Measurements from ENCODE around the gene KRTAP2-3.

Gene KRTAP2-3

DNA sequence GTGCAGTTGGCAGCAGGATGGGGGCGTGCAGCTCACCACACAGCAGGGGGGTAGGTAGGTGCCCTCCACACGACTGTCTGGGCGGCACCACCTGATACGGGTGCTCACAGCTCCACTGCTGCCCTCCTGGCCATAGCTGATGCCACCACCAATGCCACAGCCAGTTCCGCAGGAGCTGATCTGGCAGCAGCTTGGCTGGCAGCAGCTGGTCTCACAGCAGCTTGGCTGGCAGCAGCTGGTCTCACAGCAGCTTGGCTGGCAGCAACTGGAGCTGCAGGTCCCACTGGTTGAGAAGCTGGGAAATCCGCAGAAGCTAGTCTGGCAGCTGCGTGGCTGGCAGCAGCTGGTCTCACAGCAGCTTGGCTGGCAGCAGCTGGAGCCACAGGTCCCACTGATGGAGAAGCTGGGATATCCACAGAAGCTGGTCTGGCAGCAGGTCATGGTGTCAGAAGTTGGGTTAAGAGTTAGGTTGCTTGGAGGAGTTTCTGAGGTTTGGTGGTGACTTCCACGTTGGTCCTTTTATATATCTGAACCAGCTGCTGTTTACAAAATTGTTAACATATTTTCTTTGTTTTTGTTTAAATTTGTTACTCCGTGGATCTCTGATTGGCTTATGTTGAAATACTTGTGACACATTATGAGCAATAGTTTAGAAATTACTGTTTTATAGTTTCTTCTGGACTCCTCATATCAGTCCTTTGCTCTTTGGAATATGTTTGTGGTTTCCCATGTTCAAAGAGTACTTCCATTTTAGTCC, 33.0 kb downstream of the KRTAP2-3 start, which contains the start of gene KRTAP1-5:
Gene KRTAP1-5 (minus strand): TSS at position 494 of the 757 bp plus-strand sequence. CDS start 53 bp downstream, at position 441.
- no peak for DNase-seq

DNA sequence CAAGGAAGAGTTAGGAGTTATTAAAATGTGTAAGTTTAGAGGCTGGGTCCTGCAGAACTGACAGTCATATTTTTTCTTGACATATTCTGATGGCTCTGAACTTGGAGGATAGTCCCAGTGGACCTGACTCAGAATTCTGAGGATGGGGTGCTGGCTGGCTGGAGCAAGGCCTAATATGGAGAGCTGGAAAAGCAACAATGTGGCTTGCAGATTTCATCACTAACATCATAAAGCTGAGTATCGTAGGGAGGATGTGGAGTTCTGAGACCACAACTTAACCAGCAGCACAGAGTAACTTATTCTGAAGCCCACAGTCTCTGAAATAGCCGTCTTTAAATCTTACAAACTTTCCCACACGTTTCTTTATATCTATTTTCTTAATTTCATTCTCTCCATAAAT, 35.2 kb downstream of the KRTAP2-3 start:
- no peak for DNase-seq

DNA sequence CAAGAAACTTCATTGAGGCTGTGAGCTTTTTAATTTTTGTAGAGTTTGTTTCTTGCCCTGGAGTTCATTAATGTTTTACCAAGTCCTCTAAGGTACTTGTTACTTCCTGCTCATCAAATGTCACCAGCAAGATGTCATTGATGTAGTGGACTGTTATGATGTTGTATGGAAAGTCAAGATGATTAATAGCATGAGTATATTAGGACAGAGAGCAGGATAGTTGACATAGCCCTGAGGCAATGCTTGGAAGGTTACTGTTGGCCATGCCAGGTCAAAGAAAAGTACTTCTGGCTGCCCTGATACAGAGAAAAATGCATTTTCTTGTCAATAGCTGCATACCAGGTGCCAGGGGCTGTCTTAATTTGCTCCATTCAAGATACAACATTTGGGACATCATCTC, 39.6 kb downstream of the KRTAP2-3 start:
- no peak for DNase-seq

DNA sequence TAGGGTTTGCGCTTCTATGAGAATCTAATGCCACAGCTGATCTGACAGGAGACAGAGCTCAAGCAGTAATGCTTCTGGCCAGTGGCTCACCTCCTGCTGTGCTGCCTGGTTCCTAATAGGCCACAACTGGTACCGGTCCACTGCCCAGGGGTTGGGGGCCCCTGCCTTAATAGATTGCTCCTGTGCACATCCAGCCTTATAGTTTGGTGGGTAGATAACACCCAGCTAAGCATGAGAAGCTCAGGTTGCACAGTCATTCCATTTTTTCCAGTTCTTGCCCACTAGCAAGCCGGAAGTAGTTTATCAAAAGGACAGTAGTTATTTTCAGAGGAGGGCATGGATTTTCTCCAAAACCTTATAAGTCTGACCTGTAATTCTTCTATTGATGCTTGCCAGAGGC, 40.5 kb downstream of the KRTAP2-3 start:
- no peak for DNase-seq

DNA sequence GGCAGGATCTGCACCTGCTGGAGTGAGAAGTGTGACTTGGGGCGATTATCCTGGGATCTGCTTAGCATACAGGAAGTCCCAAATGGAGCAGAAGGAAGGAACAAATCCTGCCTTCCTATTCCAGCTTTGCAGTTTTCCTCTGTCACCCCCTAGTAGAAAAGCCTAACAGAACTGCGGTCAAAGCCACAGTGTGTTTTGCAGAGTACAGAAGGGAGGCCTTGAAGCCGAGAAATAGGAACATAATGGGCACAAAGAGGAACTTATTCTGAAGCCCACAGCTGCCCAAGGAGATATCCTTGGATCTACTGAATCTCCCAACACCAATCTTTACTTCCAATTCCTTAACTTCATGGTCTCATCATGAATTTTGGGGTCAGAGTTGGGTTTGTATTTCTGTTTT, 41.4 kb downstream of the KRTAP2-3 start:
- no peak for DNase-seq

DNA sequence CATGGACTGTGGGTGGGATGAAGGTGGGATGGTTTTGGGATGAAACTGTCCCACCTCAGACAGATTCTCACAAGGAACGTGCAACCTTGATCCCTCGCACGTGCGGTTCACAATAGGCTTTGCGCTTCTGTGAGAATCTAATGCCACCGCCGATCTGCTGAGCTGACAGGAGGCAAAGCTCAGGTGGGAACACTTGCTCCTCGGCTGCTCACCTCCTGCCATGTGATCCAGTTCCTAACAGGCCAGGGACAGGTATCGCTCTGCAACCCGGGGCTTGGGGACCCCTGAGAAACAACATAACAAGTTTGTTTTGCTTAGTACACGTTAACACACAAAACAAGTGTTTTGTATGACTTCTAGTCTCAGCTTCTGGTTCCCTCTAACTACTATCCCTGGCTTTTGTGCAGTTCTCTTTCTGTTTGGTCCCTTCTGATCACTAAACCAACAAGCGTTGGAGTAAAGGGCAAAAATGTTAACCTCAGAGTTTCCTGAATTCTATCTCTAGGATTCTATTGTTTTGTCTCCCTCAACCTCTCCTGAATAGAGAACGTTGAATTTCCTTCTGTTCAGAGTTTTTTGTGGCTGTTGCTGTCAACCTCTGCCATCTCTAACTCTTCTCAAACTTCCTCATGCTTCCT, 43.2 kb downstream of the KRTAP2-3 start:
- no peak for DNase-seq

DNA sequence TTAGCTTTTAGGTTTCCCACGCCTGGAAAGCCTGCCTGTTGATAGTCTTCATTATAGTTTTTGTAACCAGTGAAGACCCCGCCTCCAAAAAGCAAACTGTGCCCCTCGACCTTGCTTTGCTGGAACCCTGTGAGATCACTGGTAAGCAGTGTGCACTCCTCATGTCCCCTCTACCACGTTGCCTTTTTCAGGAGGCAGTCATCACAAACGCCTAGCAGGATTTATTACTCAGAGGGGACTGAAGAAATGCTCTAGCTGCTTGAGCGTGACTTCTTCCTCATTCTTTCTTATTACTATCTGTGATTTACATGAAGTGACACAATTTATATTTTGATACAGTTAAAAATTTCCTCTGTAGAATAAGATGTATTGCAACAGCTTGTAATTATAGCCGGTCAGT, 44.5 kb downstream of the KRTAP2-3 start:
- no peak for DNase-seq

DNA sequence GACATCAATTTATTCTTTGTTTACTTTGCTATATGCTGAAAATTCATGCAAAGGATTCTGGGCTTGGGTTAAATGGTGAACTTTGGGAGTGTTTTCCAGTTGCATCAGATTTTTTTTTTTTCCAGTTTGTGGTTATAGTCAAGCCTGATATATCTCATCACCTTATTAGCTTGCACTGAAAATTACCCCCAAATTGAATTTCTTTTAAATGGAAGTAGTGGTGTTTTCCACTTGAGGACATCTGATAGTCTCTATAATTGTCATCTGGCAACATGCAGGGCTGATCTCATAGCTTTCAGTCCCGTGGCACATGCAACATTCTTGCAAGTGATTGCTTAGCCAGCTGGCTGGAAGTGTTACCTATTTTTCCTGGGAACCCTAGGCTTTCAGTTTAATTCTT, 46.3 kb downstream of the KRTAP2-3 start:
- no peak for DNase-seq

DNA sequence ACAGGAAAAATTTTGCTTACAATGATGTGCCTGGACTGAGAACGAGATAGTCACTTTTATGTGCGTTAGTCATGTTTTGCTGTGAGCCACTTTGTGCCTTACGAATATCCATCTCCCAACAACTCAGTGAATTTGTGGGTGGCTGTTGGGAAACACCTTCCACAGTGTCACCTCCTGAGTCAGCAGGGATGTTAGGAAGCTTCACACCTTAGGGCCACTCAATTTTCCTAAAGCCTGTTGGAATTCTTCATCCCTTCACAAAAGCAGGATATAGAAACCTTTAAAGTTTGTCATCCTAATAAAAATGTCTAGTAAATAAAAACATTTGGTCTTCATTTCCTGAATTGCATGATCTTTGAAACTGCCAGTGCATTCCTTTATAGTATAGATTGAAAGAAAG, 46.7 kb downstream of the KRTAP2-3 start:
- DNase-seq = no peak

DNA sequence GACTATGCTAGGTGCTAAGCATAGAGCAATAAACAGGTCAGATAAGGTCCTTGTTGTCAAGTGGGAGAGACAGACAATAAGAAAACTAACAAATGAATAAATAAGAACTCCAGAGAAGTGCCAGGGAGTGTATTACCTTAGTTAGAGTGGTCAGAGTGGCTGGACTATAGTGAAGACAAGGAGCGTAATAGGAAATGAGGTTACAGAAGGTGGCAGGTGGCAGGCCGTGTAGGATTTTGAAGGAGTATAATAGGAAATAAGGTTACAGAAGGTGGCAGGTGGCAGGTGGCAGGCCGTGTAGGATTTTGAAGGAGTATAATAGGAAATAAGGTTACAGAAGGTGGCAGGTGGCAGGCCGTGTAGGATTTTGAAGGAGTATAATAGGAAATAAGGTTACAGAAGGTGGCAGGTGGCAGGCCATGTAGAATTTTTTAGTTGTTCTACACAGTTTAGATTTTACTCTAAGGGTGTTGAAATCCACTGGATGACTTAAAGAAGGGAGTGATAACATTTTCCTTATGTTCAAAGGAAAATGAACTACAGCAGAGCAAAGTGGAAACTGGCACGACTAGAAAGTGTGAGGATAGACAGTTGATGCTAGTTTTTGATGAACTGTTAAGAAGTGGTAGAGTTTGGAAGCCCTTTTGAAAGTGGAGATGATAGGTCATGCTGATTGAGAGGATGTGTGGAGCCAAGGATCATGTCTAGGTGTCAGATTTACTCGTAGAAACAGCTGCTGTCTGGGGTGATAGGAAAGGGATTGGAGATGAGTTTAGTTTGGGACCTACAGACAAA, 47.4 kb downstream of the KRTAP2-3 start:
- no peak for DNase-seq

DNA sequence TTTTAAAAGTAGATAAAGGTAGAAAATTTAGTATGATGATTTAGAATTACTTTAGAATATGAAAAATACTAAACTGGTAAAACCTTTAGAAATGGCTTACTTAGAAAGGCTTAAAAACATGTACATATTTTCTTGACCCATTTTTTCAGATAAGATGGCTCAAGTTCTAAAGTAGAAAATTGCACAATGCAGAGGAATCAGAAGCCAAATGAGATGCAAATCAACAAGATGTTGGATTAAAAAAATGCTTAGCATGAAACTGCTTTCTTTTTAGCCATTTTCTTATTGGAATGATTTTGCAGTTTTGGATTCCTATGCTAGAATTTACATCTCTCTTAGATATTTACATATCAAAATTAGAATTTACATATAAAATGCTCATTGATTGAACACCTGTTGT, 49.5 kb downstream of the KRTAP2-3 start:
- no peak for DNase-seq

DNA sequence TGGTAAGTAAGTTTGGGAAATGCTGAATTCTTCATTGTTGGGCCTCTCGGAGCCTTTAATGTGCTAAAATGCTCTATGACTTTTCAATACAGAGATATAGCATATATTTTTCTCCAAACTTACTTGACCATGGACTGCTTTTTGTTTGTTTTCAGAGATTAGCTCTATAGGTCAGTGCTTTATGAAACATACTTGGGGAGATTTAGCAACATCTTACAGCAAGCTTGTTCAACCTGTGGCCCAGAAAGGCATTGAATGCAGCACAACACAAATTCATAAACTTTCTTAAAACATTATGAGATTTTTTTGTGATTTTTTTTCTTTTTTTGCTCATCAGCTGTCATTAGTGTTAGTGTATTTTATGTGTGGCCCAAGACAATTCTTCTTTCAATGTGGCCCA, 50.0 kb downstream of the KRTAP2-3 start:
- DNase-seq = no peak

DNA sequence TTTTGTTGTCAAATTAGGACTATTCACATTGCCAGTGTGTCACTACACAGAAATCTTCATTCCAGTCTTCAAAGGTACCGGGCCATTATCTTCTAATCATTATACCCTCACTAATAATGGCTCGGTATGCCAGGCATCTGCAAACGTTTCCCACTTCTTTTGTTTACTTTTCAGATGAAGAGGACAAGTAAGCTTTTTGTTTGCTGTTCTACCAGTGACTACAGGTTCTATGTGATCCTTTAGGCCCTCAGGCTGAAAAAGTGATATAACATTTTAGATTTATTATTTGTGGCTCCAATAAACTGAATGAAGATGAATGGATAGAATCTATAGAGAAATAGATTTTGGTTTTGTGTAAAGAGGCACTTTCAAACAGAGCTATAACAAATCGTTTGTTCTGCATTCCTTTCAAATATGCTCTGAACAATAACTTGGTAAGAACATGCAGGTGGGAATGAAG, 50.6 kb downstream of the KRTAP2-3 start:
- DNase-seq = no peak

All from CD4-positive, alpha-beta T cell treated with Interleukin-4 for 1 hour (primary cell).